H9 (cell line): Measurements from ENCODE around the gene MINDY4. TPM values are rescaled to one million over a fixed set of nuclear protein-coding genes. Genes with fewer than 3 reads are reported as not detected.

Experiments used
- DNase-seq: peaks from one replicate; pipeline ENCODE4 v3.0.0-alpha.2; 2017
- H2AFZ ChIP-seq: one replicate; pipeline ENCODE4 v1.6.1; 2013; ENCODE audit warnings: mild to moderate bottlenecking, low read length, control low read depth, moderate library complexity
- H2AK5ac ChIP-seq: 2 replicates; pipeline ENCODE4 v1.6.1; 2013; ENCODE audit warnings: low read length, control low read depth, mixed read lengths; ENCODE audit not compliant: insufficient read length
- H2BK120ac ChIP-seq: one replicate; pipeline ENCODE4 v1.6.1; 2013; ENCODE audit warnings: low read depth, mild to moderate bottlenecking, low read length, control low read depth, inconsistent platforms; ENCODE audit not compliant: poor library complexity, severe bottlenecking
- H2BK12ac ChIP-seq: 2 replicates; pipeline ENCODE4 v1.6.1; 2013; ENCODE audit warnings: low read length, control low read depth, mixed read lengths, low read depth; ENCODE audit not compliant: insufficient read length
- H2BK15ac ChIP-seq: 2 replicates; pipeline ENCODE4 v1.6.1; 2013; ENCODE audit warnings: low read depth, low read length, control low read depth
- H2BK20ac ChIP-seq: one replicate; pipeline ENCODE4 v1.6.1; 2013; ENCODE audit warnings: low read depth, mild to moderate bottlenecking, low read length, control low read depth, inconsistent platforms; ENCODE audit not compliant: poor library complexity, severe bottlenecking
- H2BK5ac ChIP-seq: 2 replicates; pipeline ENCODE4 v1.6.1; 2013; ENCODE audit warnings: low read length, control low read depth, mixed read lengths; ENCODE audit not compliant: insufficient read length
- H3K14ac ChIP-seq: 2 replicates; pipeline ENCODE4 v1.6.1; 2013; ENCODE audit warnings: low read length, control low read depth; ENCODE audit not compliant: insufficient read depth
- H3K18ac ChIP-seq: 2 replicates; pipeline ENCODE4 v1.6.1; 2013; ENCODE audit warnings: low read depth, mild to moderate bottlenecking, mixed read lengths, low read length, control low read depth; ENCODE audit not compliant: insufficient read length
- H3K23ac ChIP-seq: 2 replicates; pipeline ENCODE4 v1.6.1; 2013; ENCODE audit warnings: low read length, control low read depth, mixed read lengths, low read depth; ENCODE audit not compliant: insufficient read length
- H3K23me2 ChIP-seq: 2 replicates; pipeline ENCODE4 v1.6.1; 2013; ENCODE audit warnings: low read depth, mild to moderate bottlenecking, mixed read lengths, low read length, control low read depth; ENCODE audit not compliant: insufficient read length, poor library complexity, severe bottlenecking
- H3K27ac ChIP-seq: 2 replicates; pipeline ENCODE4 v1.5.1; 2013; ENCODE audit warnings: low read length, control low read depth, mixed read lengths, low read depth; ENCODE audit not compliant: insufficient read length
- H3K27me3 ChIP-seq: 2 replicates; pipeline ENCODE4 v1.6.1; 2013; ENCODE audit warnings: low read length, control low read depth, inconsistent platforms; ENCODE audit not compliant: insufficient read depth
- H3K4ac ChIP-seq: 2 replicates; pipeline ENCODE4 v1.6.1; 2013; ENCODE audit warnings: low read depth, mild to moderate bottlenecking, control low read depth, inconsistent platforms, low read length, moderate library complexity
- H3K4me1 ChIP-seq: 2 replicates; pipeline ENCODE4 v1.6.1; 2013; ENCODE audit warnings: low read length, control low read depth, inconsistent platforms; ENCODE audit not compliant: insufficient read depth
- H3K4me2 ChIP-seq: 2 replicates; pipeline ENCODE4 v1.6.1; 2013; ENCODE audit warnings: low read length, control low read depth, mixed read lengths; ENCODE audit not compliant: insufficient read length, insufficient read depth
- H3K56ac ChIP-seq: 2 replicates; pipeline ENCODE4 v1.6.1; 2013; ENCODE audit warnings: low read depth, mild to moderate bottlenecking, mixed read lengths, low read length, control low read depth; ENCODE audit not compliant: insufficient read length
- H3K79me1 ChIP-seq: 2 replicates; pipeline ENCODE4 v1.6.1; 2013; ENCODE audit warnings: low read depth, mild to moderate bottlenecking, moderate library complexity, low read length, control low read depth, inconsistent platforms; ENCODE audit not compliant: insufficient read depth, poor library complexity, severe bottlenecking
- H3K79me2 ChIP-seq: 2 replicates; pipeline ENCODE4 v1.6.1; 2013; ENCODE audit warnings: low read length, control low read depth, inconsistent platforms; ENCODE audit not compliant: insufficient read depth
- H3K9ac ChIP-seq: 2 replicates; pipeline ENCODE4 v1.6.1; 2013; ENCODE audit warnings: low read length, control low read depth, mixed read lengths; ENCODE audit not compliant: insufficient read length; ENCODE audit errors: extremely low read depth
- H3K9me3 ChIP-seq: one replicate; pipeline ENCODE4 v1.6.1; 2013; ENCODE audit warnings: low read depth, low read length, inconsistent platforms; ENCODE audit not compliant: control insufficient read depth
- H3T11ph ChIP-seq: one replicate; pipeline ENCODE4 v1.6.1; 2013; ENCODE audit warnings: mild to moderate bottlenecking, low read length, control low read depth, inconsistent platforms
- H4K20me1 ChIP-seq: one replicate; pipeline ENCODE4 v1.6.1; 2013; ENCODE audit not compliant: control insufficient read depth, insufficient read length, insufficient read depth
- H4K5ac ChIP-seq: 2 replicates; pipeline ENCODE4 v1.6.1; 2013; ENCODE audit warnings: low read depth, mild to moderate bottlenecking, mixed read lengths, low read length, control low read depth; ENCODE audit not compliant: insufficient read length
- H4K8ac ChIP-seq: replicated peaks from 2 replicates; pipeline ENCODE4 v1.6.1; 2013; ENCODE audit warnings: low read length, control low read depth, mixed read lengths, low read depth; ENCODE audit not compliant: insufficient read length
- H4K91ac ChIP-seq: 2 replicates; pipeline ENCODE4 v1.6.1; 2013; ENCODE audit warnings: low read depth, mild to moderate bottlenecking, moderate library complexity, mixed read lengths, low read length, control low read depth; ENCODE audit not compliant: insufficient read length
- H3K27ac Mint-ChIP-seq, 3 experiments: 2 replicates in 2 of 3; 3 replicates in 1 of 3; pipeline ENCODE4 v1.8.0; 2020 to 2021; ENCODE audit warnings: mixed read lengths in 3 of 3, mild to moderate bottlenecking in 1 of 3, moderate library complexity in 1 of 3
- H3K27me3 Mint-ChIP-seq: 2 replicates; pipeline ENCODE4 v1.8.0; 2021; ENCODE audit warnings: low read depth, mild to moderate bottlenecking, moderate library complexity, mixed read lengths
- H3K36me3 Mint-ChIP-seq, 3 experiments: 2 replicates in 2 of 3; 3 replicates in 1 of 3; pipeline ENCODE4 v1.8.0; 2020 to 2021; ENCODE audit warnings: low read depth in 3 of 3, mixed read lengths in 3 of 3; ENCODE audit not compliant: insufficient read depth in 1 of 3
- H3K4me1 Mint-ChIP-seq, 2 experiments: 2 replicates each; pipeline ENCODE4 v1.8.0; 2020; ENCODE audit warnings: mixed read lengths in 2 of 2
- H3K4me3 Mint-ChIP-seq, 2 experiments: 2 replicates in 1 of 2; 3 replicates in 1 of 2; pipeline ENCODE4 v1.8.0; 2020 to 2021; ENCODE audit warnings: mild to moderate bottlenecking in 2 of 2, mixed read lengths in 2 of 2, moderate library complexity in 1 of 2
- H3K9me3 Mint-ChIP-seq, 2 experiments: 2 replicates in 1 of 2; 3 replicates in 1 of 2; pipeline ENCODE4 v1.8.0; 2020; ENCODE audit warnings: mild to moderate bottlenecking in 2 of 2, mixed read lengths in 2 of 2, moderate library complexity in 1 of 2
- CTCF ChIP-seq: fragments of 200-600 bp; sonication (generic); conservative IDR thresholded peaks from 3 replicates; pipeline ENCODE4 v1.8.0; 2021; ENCODE audit warnings: antibody characterized with exemption, mild to moderate bottlenecking
- WGBS: extraction: QIAGEN DNeasy Blood & Tissue Kit; methylation state at CpG from one replicate; pipeline ENCODE4 v1.1.7; 2013; ENCODE audit warnings: missing lambda C conversion rate, low lambda C conversion rate, mixed read lengths; ENCODE audit not compliant: insufficient read length; ENCODE audit errors: extremely low coverage; 5-methylcytosine and 5-hydroxymethylcytosine counted together
- total RNA-seq: library from RNA; stranded (reverse); gene quantifications from 2 replicates; pipeline ENCODE4 v1.2.1, GENCODE V29; 2021

The MINDY4 gene
- total RNA-seq, 1 experiment from 2014 or later, result 3.1 TPM

- TF ChIP-seq CTCF, result no peak
- Histone ChIP-seq H4K91ac (no peak overlapping the region), H3K4ac (no peak overlapping the region), H3K79me1 (no peaks in the 10 kb centered on the region), H3K9me3 (no peaks in the 10 kb centered on the region), H3K14ac (0 out of 2 replicates have a peak overlapping the region, but pooled peaks have one; percentile 7), H2AFZ (no peak overlapping the region), H4K8ac (no peak overlapping the region), H3K27ac (no peak overlapping the region), H3K4me2 (no peak overlapping the region), H2BK20ac (no peak overlapping the region), H2BK15ac (no peak overlapping the region), H3K4me1 (no peaks in the 10 kb centered on the region), H4K20me1 (no peaks in the 10 kb centered on the region), H3K23me2 (no peaks in the 10 kb centered on the region), H2AK5ac (no peak overlapping the region), H2BK120ac (no peak overlapping the region), H3K23ac (no peak overlapping the region), H3T11ph (no peak overlapping the region), H3K18ac (no peak overlapping the region), H4K5ac (no peak overlapping the region), H3K79me2 (no peaks in the 10 kb centered on the region), H3K9ac (no peak overlapping the region), H3K56ac (no peak overlapping the region), H2BK12ac (no peak overlapping the region), H3K27me3 (no peaks in the 10 kb centered on the region), H2BK5ac (no peak overlapping the region)
- DNase-seq, result no peak
- Mint-ChIP-seq H3K9me3 (no peaks in the 10 kb centered on the region), H3K4me3 (no peak overlapping the region), H3K27ac (no peak overlapping the region), H3K27me3 (peaks cover 3% of the 10 kb centered on the region), H3K36me3 (no peaks in the 10 kb centered on the region; a peak in 1 of 7 replicates), H3K4me1 (peaks cover 2 to 15% of the 10 kb centered on the region in 2 experiments; a peak in 3 of 4 replicates)
- WGBS, result no CpG with 5 or more reads among the region's 7 CpGs
Observed at GRCh38 chr7:30906014-30906413, 134.8 kb downstream of the MINDY4 start.
